Measurements from ENCODE around the gene PREX1. TPM values are rescaled to one million over a fixed set of nuclear protein-coding genes. Genes with fewer than 3 reads are reported as not detected.

The PREX1 gene
- polyA plus RNA-seq, 1 of the 3 experiments (the other 2 are of a cell fraction), result 5.3 TPM

DNA sequence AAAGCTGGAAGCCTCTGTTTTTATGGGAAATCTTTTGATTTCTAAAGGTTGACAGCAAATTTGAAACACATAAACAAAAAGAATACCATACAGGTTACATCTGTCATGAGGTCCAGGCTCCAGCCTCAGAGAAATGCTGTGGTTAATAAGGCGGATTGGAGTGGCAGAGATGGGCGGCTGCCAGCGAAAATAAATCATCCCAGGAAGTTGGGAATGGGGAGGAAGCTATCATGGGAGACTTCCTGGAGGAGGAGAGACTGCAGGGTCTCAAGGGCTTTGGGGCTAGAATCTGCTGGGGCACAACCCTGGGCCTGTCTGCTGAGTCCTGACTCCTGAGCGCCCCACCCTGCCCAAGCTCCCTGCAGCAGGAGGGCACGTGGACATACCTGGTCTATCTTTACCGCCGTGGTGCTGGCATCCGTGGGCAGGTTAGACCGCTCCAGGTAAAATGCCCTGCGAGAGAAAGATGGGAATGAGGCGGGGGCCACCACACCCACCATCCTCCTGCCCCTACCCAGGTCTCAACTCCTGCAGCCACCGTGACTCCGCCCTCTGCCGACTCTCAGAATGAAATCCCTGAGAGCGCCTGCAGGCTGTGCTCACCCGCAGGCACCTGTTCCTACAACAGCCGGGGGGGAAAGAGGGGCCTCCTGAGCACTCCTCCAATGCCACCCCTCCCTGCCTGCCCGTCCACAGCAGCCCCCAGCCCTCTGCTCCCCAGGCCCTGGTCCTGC, 197.3 kb downstream of the PREX1 start:
- POLR2A ChIA-PET, result no interaction called here
- no peaks in the 10 kb centered on the region for H3K27me3 ChIP-seq (ENCODE audit: insufficient read depth)
- no peaks in the 10 kb centered on the region for H3K79me2 ChIP-seq (ENCODE audit: insufficient read depth)
- no peaks in the 10 kb centered on the region for H3K9me2 ChIP-seq
- H3K4me2 ChIP-seq, result no peak overlapping the region
- DNase-seq, result no peak
- CTCF ChIA-PET, result interaction anchor here (0.7 to 10.4 kb wide), 2 partner anchors 9 to 953 kb away, joined by 3 to 105 read pairs; no protein-coding TSS in a partner anchor
- no peak overlapping the region for H3K9ac ChIP-seq
- no peaks in the 10 kb centered on the region for H3F3A ChIP-seq (replicated peaks; ENCODE audit: insufficient read depth)
- H4K20me1 ChIP-seq (ENCODE audit: insufficient read depth), result no peaks in the 10 kb centered on the region
- no peak overlapping the region for H2AFZ ChIP-seq (ENCODE audit: low read depth)
- 76% methylated on average over 8 of the region's 18 CpGs for WGBS (ENCODE audit: low lambda C conversion rate)
- H3K36me3 ChIP-seq (replicated peaks in 1 of 2; ENCODE audit: control insufficient read depth in 1 of 2, insufficient read depth in 2 of 2, low read length in 1 of 2), result no peaks in the 10 kb centered on the region
- peaks cover 0 to 22% of the 10 kb centered on the region in 2 experiments; a peak in 1 of 4 replicates for H3K4me1 ChIP-seq (ENCODE audit: control insufficient read depth in 1 of 2, insufficient read depth in 2 of 2, low read depth in 1 of 2, low read length in 1 of 2)
- no peak overlapping the region for H3K27ac ChIP-seq (ENCODE audit: low read depth in 2 of 2, low read length in 1 of 2)
- TF ChIP-seq CHD2 (IDR thresholded peaks at IDR 0.05; ENCODE audit: low read length, partially characterized antibody), result no peak
- no peak for TF ChIP-seq CTCF (IDR thresholded peaks at IDR 0.05)
- TF ChIP-seq GABPA (IDR thresholded peaks at IDR 0.05; ENCODE audit: low read depth), result no peak
- TF ChIP-seq GATA2 (CRISPR knock-in tag; IDR thresholded peaks at IDR 0.05), result no peak
- no peak for TF ChIP-seq EZH2phosphoT487 (IDR thresholded peaks at IDR 0.05; ENCODE audit: borderline replicate concordance, low read depth)
- TF ChIP-seq USF2 (IDR thresholded peaks at IDR 0.05; ENCODE audit: borderline replicate concordance, low read depth, low read length), result no peak
- no peaks in the 10 kb centered on the region for H3K9me3 ChIP-seq
- H3K4me3 ChIP-seq (ENCODE audit: low read depth in 2 of 2, low read length in 1 of 2), result no peak overlapping the region

GRCh38 chr20:48629960-48630315, 197.9 kb downstream of the PREX1 start:
- Histone ChIP-seq H3K36me3 (replicated peaks in 1 of 2; ENCODE audit: control insufficient read depth in 1 of 2, insufficient read depth in 2 of 2, low read length in 1 of 2) (no peaks in the 10 kb centered on the region), H3K4me3 (ENCODE audit: low read depth in 2 of 2, low read length in 1 of 2) (no peak overlapping the region), H4K20me1 (ENCODE audit: insufficient read depth) (no peaks in the 10 kb centered on the region), H3K27ac (ENCODE audit: low read depth in 2 of 2, low read length in 1 of 2) (no peak overlapping the region), H3K9ac (no peak overlapping the region), H3K27me3 (ENCODE audit: insufficient read depth) (no peaks in the 10 kb centered on the region), H3K4me1 (ENCODE audit: control insufficient read depth in 1 of 2, insufficient read depth in 2 of 2, low read depth in 1 of 2, low read length in 1 of 2) (peaks cover 0 to 22% of the 10 kb centered on the region in 2 experiments; a peak in 1 of 4 replicates), H3K79me2 (ENCODE audit: insufficient read depth) (no peaks in the 10 kb centered on the region), H3K4me2 (no peak overlapping the region), H3K9me2 (no peaks in the 10 kb centered on the region), H3F3A (replicated peaks; ENCODE audit: insufficient read depth) (no peaks in the 10 kb centered on the region), H3K9me3 (no peaks in the 10 kb centered on the region), H2AFZ (ENCODE audit: low read depth) (no peak overlapping the region)
- 88% methylated on average over 9 of the region's 9 CpGs for WGBS (ENCODE audit: low lambda C conversion rate)
- DNase-seq, result no peak
- TF ChIP-seq FOXM1 (IDR thresholded peaks at IDR 0.05; ENCODE audit: low read depth) (no peak), MAX (IDR thresholded peaks at IDR 0.05; ENCODE audit: low read depth) (no peak)
- ChIA-PET CTCF (interaction anchor here (0.7 to 10.4 kb wide), 4 partner anchors 8 to 953 kb away, joined by 3 to 105 read pairs (median 6); no protein-coding TSS in a partner anchor), POLR2A (no interaction called here)
